ENCODE data around the gene INIP.

GRCh38 chr9:112712678-112713077 lies 5.2 kb downstream of the INIP start:
- no peak for TF ChIP-seq EZH2 (IDR thresholded peaks at IDR 0.05; ENCODE audit: insufficient read depth, poor library complexity, severe bottlenecking)
- TF ChIP-seq EZH2phosphoT487 (IDR thresholded peaks at IDR 0.05; ENCODE audit: insufficient read depth, low read depth): no peak

Data from GM23248 (cell line).